Glomerular endothelial cell (primary cell): ENCODE measurements around the gene RAD54L2. TPM values are rescaled to one million over a fixed set of nuclear protein-coding genes. Genes with fewer than 3 reads are reported as not detected.
"Not testable (repeated sequence)": the region's sequence is repeated elsewhere in the genome, so short reads cannot be mapped to it uniquely, and the experiment has no call there.

Source experiments
- DNase-seq: peaks from one replicate; pipeline ENCODE4 v3.0.0-alpha.2; 2011; ENCODE audit warnings: low read depth, low spot score; ENCODE audit errors: extremely low read depth
- total RNA-seq: library from RNA; depleted of rRNA; stranded (reverse); fragments of >200 nt; gene quantifications from 2 replicates; pipeline ENCODE4 v1.2.3, GENCODE V29; 2015

Gene RAD54L2
- total RNA-seq, 1 donor from 2014 or later = 28.0 TPM

DNA sequence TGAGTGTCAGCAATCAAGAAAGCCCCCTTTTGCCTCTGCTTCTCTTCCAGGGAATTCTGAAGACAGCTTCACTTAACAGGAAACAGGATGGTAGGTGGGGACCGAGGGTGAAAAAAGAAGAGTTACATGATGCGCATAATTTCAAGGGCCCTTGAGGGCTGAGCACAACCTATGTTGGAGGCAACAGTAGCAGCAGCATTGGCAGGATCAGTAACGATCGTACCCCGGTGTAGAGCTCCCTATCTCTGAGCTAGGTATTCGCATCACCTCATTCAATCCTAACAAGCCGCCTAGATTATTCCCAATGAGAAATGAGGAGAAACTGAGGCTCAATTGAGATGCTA, 432 bp upstream of the RAD54L2 start:
- DNase-seq = no peak

DNA sequence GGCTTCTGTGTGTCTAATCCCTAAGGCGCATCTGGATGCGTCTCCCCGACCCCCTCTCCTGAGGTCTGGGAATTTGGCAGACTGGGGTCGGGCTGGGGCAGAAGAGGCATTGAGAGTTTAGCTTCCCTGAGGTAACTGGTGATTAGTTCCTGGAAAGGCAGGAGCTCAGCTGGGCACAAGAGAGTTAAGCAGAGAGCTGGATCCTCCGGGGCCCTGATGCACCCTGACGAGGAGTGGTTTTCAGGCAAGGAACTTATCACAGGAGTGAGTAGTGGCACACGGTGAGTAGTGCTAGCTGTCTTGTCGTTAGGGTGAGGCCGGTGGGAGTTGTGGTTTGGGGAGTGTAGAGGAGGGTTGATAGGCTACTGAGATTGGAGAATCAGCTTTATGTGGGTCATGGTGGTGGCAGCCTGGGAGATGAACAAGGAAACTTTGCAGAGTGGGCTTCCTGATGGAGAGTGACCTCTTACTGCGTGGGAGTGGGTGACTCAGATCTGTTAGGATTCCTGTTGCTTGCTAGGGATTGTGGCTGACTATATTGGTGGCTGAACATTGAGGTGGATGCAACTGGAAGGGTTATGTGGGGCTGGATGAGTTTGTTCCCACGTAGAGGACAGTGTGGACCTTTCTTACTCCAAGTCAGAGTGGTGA, 897 bp downstream of the RAD54L2 start:
- no peak for DNase-seq

DNA sequence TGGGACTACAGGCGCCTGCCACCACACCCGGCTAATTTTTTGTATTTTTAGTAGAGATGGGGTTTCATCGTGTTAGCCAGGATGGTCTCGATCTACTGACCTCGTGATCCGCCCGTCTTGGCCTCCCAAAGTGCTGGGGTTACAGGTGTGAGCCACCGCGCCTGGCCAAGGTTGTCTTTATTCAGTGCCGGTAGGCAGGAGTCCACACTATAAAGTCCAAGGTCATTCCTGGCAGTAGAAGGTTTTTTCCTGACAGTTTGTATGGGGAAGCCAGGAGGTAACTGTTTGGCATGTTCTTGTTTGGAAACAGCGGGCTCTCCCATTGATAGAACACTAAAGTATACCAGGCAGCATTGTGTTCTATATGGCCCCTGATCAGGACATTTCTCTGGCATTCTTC, 4.1 kb downstream of the RAD54L2 start:
- not testable (repeated sequence) for DNase-seq

DNA sequence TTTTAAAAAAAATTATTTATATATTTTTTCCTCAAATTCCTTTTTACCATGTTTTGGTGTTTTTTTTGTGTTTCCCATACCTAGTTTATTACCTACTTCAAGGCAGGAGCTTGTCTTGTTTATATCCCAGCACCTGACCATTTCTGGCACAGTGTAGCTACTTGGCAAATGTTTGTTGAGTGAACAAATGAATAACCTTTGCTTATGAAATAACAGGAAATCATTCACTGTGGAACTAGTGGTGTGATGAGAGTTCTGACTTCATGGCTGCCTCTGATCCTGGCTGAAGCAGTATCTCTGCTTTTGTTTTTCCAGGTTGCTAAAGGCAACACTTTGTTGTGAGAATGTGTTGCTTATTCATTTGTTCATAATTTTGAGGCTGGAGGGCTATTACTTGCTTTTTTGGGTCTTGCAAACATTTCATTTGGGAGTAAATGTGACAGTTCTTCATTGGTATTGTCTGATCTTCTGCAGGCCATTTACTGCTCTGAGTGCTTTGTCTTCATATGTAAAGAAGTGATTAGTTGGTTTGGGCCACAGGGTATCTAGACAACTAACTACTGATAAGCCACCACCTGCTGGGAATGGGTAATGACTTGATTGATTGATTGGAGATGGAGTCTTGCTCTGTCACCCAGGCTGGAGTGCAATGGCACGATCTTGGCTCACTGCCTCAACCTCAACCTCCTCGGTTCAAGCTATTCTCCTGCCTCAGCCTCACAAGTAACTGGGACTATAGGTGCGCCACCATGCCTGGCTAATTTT, 5.7 kb downstream of the RAD54L2 start:
- DNase-seq = no peak

DNA sequence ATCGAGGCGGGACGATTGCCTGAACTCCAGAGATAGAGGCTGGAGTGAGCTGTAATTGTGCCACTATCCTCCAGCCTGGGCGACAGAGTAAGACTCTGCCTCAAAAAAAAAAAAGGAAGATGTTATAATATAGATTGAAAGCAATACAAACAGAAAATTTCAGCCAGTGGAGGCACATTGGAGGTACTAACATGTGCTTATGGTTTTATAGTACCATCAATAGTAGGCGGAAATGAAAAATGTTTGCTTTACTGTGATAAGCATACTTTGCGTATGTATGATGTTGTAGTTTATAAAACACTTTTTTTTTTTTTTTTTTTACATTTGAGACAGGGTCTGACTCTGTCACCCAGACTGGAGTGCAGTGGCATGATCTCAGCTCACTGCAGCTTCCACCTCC, 8.8 kb downstream of the RAD54L2 start:
- DNase-seq = no peak

DNA sequence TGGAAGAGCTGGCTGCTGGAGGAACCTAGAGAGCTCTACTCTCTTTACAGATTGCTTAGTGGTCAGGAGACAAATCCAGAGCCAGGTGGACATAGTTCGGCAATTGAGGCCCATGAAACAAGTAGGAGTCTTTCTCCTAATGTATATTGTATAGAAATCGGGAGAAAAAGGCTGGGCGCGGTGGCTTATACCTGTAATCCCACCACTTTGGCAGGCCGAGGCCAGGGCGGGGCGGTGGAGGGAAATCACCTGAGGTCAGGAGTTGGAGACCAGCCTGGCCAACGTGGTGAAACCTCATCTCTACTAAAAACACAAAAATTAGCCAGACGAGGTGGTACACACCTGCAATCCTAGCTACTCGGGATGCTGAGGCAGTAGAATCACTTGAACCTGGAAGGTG, 10.8 kb downstream of the RAD54L2 start:
- no peak for DNase-seq

DNA sequence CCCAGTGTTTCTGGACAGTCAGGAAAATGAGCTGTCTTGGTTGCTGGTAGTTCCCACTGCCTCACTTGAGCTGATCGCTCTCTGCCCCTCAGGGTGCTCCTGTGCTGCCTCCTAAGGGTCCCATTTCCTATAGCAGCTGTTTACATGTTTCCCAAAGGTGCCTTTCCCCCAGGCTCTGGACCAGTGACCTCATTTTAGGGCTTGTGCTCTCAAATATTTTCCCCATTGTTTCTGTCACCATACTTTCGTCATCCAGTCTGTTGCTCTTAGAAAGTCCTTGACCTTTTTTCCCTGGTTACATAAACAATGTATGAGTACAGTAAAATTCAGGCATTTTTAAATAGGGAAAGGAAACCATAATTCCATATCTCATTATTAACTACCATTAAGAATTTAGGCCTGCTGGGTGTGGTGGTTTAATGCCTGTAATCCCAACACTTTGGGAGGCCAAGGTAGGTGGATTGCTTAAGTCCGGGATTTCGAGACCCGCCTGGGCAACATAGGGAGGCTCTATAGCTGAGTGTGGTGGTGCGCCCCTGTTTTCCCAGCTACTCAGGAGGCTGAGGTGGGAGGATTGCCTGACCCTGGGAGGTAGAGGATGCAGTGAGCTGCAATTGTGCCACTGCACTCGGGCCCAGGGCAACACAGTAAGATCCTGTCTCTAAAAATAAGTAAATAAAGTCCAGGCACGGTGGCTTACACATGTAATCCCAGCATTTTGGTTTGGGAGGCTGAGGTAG, 11.7 kb downstream of the RAD54L2 start:
- no peak for DNase-seq

DNA sequence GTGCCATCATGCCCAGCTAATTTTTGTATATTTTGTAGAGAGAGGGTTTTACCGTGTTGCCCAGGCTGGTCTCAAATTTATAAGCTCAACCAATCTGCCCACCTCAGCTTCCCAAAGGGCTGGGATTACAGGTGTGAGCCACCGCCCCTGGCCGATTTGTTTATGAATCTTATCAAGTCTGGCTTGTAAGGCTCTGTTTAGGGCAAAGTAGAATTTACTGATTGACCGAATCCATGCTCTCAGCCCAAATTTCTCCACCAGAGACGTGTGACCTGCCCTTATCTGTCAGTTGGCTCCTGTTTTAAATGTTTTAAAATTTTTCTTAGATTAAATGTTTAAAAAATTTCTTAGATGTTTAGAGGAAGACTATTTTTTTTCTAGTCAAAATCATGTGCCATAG, 19.5 kb downstream of the RAD54L2 start:
- DNase-seq = no peak

DNA sequence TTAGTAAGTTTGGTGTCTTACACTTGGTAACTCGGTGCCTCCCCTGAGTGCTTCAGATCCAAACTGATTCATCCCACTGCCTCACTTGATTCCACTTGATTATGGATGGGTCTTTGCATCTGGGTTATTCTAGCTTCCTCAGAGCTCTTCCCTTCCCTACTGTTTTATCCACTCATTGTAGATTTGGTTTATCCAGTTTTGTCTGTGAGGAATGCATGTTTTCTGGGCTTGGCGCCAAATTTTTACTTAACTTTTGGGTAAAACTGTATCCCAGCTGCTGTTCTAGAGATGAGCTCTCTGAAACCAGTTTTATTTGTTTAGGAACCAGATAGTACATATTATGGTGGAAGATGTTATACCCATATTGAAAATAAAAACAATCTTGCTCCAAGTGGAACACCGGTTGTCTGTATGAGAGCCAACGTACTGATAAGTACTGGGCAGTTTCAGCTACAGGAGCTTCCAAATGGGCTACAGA, 20.9 kb downstream of the RAD54L2 start:
- no peak for DNase-seq

DNA sequence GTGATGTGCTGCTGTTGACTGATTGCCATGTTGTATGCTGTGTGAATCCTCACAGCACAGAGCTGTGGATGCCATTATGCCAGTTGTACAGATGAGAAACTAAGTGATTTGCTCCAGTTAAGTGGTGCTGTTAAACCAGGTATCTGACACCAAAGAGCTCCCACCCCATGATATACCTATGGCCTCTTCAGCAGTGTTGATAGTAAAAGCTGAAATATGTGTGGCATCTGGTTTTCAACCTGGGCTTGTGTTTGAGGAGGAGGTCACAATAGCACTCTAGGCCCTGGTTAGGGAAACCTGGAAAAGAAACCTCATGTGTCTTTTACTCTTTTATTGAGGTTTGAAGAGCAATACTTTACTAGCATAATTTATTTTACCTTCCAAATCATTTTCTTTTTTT, 21.4 kb downstream of the RAD54L2 start:
- DNase-seq = no peak

DNA sequence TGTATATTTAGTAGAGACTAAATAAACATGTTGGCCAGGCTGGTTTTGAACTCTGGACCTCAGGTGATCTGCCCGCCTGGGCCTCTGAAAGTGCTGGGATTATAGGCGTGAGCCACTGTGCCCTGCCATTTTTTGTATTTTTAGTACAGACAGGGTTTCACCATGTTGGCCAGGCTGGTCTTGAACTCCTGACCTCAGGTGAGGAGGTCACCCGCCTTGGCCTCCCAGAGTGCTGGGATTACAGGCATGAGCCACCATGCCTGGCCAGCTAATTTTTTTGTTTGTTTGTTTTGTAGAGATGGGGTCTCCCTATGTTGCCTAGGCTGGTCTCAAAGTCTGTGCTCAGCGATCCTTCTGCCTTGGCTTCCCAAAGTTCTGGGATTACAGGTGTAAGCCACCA, 23.9 kb downstream of the RAD54L2 start:
- DNase-seq = not testable (repeated sequence)

DNA sequence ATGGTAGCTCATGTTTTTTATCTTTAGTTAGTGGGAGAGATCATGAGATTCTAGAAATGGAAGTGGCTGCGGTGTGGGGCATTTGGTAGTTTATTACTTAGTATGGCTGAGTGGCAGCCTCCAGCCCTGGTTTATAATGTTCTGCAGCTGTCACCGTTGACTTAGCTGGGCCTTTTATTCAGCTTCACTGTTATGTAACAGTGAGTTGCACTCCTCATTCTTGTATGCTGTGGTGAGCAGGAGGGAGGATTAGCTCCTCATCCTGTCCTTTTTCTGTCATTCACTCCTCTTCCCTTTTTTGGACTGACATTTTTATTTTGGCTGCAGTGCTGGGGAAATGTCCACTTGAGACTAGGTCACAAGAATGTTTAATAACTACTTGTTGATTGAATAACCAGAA, 29.5 kb downstream of the RAD54L2 start:
- no peak for DNase-seq

DNA sequence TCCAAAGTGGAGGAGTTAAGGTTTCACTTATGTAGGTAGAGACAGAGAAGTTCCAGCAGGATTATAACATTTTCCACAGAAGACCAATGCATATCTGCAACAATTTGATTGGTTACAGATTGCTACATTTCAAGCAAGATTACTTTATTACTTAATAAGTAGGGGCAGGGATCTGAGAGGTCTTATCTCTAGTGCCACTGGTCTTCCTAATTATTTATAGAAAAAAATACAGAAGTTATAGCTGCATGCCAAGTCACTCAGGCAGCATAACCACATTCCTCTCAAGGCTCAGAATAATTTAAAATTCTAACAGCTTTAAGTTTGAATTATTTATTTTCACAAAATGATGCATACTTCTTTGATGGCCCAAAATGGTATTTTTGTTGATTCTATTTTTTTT, 30.5 kb downstream of the RAD54L2 start:
- DNase-seq = no peak

DNA sequence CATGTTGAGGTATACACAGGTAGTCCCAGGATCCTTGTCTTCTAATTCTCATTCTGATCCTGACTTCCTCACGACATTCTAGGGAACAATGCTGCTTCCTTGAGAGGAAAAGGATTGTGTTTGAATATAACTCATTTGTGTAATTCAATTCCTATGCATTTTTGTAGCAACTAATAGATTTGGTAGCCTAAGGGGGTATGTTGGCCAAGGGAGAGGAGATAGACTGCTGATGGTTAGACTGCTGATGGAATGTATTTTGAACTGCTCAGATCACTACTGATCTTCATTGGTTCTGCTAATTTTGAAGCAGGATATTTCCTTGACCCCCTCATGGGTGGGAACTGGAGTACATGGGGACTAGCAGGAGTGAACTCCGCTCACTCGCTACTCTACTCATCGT, 39.7 kb downstream of the RAD54L2 start:
- DNase-seq = no peak

DNA sequence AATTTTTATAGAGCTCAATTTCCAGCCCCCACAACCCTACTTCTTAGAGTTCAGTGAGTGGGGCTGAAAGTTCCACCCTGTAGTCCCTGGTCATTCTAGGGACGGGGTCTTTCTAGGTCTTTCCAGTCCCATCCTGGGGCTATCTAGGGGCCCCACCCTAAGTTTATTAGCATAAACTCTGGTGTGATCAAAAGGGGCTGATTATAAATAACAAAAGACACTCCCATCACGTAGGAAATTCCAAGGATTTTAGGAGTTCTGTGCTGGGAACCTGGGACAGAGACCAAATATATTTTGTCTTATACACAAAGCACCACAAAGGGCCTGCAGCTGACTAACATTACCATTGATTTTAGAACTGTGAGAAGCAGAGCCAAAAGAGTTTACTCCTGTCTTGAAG, 41.9 kb downstream of the RAD54L2 start:
- DNase-seq = no peak

DNA sequence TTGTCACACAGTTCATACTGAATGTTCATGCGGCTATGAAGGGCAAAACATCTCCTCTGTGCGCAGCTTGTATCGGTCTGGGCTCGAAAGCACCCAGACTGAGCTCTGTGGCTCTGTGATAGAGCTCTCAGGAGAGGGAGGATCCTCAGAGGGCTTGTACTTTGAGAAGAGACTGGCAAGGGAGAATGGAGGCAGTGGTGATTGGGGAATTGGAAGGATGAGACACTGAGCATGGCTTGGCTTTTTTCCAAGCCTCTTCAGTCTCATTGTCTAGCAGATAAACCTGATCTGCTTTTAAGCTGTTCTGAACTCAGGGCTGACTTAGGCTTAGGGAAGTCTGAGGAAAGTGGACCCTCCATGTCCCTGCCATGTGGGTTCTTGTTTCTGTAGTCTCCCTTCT, 43.0 kb downstream of the RAD54L2 start:
- no peak for DNase-seq

DNA sequence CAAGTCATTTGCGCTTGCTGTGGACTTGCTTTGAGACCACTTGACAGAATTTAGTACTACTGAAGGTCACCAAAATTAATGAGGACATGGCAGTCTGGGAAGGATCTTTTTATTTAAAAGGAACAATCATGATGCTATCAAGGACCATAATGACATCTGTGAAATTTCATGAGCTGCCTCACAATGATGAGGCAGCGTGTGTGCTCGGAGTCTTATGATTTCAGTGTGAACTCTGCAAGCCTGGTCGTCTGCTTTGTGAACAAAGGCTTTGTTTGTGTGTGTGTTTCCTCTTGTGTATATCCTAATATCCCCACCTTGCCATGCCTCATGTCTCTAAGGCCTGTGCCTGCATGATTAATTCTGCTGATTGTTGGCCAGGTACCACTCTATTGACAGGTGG, 46.7 kb downstream of the RAD54L2 start:
- DNase-seq = no peak

DNA sequence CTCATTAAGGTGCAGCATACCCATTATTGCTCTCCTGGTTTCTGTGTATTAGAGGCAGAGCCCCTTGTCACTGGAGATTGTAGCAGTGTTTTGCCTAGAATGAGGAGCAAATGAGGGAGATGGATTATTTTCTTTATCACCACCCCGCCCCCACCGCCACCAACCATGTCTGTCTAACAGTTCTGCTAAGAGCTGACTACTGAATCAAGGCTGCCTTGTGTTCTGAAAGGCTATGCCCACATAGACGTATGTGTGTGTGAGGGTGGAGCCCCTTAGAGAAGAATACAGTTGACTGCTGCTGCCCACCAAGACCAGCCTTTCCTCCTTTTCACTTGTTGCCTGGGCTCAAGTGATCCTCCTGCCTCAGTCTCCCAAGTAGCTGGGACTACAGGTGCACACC, 47.4 kb downstream of the RAD54L2 start:
- no peak for DNase-seq
